Renal cortical epithelial cell (primary cell): ENCODE results near the gene PPP1R13B. TPM values are rescaled to one million over a fixed set of nuclear protein-coding genes. Genes with fewer than 3 reads are reported as not detected.

Experiments
- DNase-seq: peaks from one replicate; pipeline ENCODE4 v3.0.0-alpha.2; 2011; ENCODE audit warnings: low read depth
- total RNA-seq: library from RNA; depleted of rRNA; stranded (reverse); fragments of >200 nt; gene quantifications from 2 replicates; pipeline ENCODE4 v1.2.3, GENCODE V29; 2014

Gene PPP1R13B
- total RNA-seq, 1 donor from 2014 or later: 18.5 TPM

DNA sequence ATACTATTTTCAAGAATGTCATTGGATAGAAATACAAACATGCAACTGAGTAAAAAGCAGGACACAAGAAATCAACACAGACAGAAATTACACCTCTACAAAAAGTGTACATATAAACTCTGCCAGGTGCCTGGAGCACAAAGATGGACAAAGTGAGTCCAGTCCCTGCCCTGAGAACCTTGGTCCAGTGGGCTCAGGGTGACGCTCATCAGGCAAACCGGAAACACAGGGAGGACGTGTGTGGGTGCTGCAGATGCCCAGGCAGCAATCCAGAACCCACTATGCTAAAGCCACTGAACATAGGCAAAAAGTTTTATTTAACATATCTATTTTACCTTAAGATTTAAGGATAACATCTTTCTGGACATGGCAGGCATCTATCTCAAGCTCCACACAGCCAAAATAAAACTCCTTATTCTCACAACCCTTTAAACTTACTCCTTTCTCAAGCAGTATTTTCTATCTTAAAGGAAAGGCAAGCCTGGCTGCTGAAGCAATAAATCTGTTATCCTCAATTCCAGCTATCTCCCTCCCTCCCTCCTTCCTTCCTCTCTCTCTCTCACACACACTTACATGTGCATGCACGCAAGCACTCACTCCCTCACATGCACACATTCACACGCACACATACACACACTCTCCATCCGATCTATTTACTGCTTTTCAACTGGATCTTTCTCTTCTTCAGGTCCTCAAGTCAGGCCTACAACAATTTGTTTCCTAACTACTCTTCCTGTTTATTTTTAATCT lies 10.2 kb downstream of the PPP1R13B start:
- no peak for DNase-seq

DNA sequence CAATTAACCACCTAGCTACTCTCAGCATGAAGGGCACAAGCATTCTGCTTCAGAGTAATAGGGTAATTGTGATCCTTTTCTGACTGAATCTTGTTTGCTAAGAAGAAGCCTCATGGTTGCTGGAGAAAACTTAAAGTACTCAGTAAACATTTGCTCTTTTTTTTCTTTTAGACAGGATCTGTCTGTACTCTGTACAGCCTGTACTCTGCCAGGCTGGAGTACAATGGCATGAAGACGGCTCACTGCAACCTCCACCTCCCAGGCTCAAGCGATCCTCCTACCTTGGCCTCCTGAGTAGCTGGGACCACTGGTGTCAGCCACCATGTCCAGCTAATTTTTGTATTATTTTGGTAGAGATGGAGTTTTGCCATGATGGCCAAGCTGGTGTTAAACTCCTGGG lies 12.4 kb downstream of the PPP1R13B start:
- no peak for DNase-seq

DNA sequence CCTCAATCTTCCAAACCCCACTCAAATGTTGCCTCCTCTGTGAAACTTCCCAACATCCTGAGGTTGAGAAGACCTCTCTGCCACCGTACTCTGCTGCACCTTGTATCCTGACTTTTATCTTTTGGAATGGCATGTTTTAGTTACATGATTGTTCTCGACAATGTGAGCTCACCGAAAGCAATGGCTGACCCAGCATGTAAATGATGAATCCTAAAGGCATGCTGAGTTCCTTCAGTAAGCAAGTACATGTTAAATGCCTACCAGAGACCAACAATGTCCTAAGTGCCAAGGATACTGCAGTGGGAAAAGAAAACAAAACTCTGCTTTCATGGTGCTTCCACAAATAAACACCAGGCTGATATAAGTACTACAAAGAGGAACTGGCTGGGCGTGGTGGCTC lies 13.7 kb downstream of the PPP1R13B start:
- no peak for DNase-seq

DNA sequence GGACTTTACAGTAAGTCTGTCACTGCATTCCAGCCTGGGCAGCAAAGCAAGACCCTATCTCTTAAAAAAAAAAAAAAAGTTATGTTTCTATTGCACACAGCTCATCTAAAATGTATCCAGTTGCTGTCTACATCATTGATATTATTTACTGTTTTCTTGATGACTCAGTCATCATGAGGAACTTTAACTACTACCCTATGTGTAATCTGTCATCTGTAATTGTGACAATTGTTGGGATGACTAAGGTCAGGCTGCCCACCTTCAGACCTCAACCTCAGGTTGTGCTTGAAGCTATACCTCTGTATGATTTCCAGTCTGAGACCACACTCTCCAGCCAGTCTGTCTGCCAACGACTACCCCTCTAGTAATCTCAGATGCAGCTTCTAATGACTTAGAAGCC lies 15.3 kb downstream of the PPP1R13B start:
- no peak for DNase-seq

DNA sequence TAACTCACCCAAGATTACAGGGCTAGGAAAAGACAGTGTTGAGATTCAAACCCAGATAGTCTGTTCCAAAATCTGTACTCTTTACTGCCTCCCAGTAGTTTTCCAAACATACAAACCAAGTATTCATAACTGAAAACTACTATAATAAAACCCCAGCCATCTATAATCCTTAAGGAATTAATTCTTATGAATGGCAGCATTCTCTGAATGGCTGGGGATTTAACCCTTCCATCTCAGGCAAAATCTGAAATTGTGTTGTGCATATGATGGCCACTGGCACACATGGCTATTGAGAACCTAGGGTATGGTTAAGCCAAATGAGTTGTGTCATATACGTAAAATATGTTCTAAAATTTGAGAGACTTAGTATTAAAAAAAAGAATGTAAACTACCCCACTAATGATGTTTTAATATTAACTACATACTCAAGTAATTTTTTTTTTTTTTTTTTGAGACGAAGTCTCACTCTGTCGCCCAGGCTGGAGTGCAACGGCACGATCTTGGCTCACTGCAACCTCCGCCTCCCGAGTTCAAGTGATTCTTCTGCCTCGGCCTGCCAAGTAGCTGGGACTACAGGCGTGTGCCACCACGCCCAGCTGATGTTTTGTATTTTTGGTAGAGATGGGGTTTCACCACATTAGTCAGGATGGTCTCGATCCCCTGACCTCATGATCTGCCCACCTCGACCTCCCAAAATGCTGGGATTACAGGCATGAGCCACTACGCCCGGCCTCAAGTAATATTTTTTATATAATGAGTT lies 16.7 kb downstream of the PPP1R13B start:
- no peak for DNase-seq

DNA sequence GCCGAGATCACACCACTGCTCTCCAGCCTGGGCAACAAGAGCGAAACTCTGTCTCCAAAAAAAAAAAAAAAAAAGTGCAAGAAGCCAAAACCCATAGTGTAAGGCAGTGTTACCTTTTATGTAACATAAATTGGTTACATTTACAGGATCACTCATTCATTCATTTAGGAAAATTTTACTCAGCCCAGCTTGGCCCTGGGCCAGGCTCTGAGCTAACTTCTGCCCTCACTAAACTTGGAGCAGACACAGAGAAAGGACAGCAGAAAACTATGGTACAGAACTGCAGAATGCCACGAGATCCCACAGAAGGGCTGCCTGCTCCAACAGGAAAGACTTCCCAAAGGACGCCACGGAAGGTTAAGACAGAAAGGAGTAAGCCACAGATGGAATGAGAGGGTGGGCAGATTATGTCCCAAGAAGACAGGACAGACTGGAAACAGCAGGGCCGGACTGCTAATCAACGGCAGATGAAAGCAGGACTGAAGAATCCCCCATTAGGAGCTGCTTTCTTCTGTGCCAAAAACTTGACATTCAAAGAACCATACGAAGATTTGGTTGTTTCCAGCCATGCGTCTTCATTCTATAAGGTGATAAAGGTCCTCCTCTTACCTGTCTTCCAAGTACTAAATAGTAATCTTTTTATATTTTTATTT lies 18.9 kb downstream of the PPP1R13B start:
- DNase-seq: no peak

DNA sequence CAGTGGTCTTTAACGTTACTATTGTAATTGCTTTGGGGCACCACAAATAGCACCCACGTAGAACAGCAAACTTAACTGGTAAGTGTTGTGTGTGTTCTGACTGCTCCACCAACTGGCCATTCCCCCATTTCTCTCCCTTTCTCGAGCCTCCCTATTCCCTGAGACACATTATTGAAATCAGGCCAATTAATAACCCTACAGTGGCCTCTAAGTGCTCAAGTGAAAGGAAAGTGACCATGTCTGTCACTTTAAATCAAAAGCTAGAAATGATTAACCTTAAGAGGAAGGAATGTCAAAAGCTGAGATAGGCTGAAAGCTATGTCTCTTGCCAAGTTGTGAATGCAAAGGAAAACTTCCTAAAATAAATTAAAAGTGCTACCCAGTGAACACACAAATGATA lies 22.3 kb downstream of the PPP1R13B start:
- DNase-seq: peak; percentile 79

DNA sequence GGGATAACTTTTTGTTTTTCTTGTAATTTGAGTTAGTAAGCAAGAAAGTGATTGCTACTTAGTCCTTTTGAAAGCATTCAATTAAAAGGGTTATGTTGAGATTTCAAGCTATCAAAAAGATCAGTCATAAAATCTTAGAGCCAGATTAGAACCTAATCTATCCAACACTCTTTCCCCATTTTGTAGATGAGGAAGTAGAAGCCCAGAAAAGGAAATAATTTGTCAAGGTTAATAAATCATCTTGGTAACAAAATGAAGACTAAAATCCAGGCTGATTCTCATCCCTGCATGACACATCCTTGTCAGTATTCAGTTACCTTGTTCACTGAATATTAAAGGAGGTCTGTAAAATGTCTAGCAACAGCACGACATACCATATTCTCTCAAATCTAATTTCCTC lies 26.5 kb downstream of the PPP1R13B start:
- no peak for DNase-seq

DNA sequence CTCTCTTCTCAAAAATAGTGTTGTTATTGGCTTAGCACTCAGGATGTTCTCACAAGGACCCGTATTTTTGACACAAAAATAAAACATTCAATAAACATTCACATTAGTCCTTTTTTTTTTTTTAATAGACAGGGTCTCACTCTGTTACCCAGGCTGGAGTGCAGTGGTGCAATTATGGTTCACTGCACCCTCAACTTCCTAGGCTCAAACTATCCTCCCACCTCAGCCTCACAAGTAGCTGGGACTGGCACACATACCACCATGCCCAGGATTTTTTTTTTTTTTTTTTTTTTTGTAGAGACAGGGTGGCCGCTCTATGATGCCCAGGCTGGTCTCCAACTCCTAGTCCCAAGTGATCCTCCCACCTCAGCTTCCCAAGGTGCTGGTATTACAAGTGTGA lies 27.0 kb downstream of the PPP1R13B start:
- DNase-seq: no peak

DNA sequence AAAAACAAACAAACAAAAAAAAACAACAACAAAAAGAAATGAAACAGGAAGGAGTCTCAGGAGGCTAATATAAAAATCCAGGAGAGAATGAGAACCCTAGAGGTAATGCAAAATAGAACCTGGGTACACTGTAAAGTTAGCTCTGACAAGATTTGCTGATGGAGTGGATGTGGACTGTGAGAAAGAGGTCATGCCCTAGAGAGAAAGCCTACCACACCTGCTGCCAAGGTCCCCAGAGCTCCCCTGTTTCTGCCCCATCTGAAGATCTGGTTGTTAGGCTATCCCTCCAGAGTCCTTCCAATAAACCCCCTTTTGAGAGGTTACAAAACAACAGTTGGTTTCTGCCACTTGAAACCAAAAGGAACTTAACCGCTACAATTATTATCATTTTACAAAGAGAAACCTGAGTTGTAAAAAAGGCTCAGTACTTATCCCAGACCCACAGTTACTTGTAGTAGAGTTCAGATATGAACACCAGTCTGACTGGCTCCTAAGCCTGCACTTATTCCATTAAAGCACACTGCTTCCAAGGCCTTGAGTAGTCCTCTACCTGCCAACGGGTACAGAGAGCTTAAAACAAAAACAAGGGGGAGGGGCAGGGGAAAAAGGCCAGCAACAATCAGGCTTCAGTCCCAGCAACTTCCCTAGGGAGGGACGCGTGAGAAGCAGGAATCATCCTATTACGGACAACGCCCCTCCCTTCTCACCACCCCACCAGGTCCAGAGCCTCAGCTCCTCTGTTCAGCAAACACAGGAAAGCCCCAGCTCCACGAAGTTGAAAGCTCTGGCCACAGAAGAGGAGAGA lies 27.7 kb downstream of the PPP1R13B start:
- peak; percentile 42 for DNase-seq

DNA sequence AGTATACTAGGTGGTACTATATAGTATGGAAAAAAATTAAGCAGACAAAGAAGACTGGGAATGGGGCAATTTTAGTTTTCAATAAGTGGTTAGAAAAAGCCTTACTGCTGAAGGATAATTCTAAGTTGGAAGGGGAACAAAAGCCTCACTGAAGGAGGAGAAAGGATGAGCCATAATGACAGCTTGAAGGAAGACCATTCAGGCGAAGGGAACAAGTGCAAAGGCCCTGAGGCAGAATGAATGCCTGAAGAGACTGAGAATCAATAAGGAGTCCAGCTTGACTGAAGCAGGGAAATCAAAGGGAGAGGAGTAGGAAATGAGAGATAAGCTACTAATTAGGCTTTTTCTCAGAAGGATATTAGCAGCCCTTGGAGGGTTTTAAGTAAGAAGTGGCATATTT lies 28.5 kb downstream of the PPP1R13B start:
- no peak for DNase-seq

DNA sequence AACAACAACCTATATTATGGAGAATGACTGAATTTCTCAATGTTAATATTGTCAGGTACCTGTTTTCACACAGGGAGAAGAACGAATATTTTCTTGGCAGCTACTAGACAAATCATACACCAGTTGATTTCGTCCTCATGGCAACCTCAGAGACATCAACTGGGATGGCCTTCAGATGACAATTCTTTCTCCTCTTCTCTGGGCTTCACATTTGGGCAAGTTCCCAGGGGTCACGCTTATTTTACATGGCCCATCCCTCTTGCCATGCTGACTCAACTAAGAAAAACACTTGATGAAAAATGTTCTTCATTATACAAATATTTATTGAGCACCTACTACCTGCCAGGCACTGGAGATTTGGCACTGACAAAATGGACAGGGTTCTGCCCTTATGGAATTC lies 29.0 kb downstream of the PPP1R13B start:
- no peak for DNase-seq

DNA sequence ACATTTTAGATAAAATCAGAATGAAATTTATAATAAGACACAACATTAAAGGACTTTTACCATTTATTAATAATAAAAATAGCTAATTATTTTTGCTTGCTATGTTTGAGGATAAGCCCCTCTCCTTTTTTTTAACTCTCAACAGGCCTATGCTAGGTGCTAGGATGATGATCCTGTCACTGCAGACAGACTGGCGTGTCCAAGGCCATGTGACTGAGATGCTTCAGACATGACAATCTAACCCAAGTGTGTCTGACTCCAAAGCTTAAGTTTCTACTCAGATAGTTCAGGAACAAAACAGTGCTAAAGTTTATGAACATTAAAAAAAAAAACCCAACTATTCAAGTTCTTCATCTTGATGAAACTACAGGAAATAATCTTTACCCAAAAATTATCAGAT lies 29.8 kb downstream of the PPP1R13B start:
- DNase-seq: no peak

DNA sequence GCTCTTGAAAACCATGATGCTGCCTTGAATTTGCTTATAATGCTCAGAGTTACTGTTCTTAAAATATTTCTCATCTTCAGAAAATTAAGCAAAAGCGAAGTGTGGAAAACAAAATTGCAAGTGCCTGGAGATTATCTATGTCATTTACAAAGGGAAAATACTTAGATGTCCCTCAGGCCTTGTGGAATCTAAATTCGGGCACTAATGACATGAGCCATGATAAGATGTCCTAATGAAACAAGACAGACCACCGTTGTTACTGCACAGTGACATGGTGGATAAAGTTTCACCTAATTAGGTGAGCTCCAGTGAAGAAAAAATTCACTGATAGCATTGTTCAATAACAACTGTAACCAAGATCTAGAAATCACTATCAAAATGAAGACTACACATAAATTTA lies 30.4 kb downstream of the PPP1R13B start:
- no peak for DNase-seq

DNA sequence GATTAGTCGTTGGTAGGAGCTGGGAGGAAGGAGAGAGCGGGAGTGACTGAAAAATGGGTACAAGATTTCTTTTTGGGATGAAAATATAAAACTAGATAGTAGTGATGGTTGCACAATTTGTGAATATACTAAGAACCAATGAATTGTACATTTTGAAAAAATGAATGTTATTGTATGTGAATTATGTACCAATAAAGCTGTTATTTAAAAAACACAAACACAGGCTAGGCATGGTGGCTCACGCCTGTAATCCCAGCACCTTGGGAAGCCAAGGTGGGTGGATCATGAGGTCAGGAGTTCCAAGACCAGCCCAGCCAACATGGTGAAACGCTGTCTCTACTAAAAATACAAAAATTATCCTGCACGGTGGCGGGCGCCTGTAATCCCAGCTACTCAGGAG lies 32.1 kb downstream of the PPP1R13B start:
- DNase-seq: no peak

DNA sequence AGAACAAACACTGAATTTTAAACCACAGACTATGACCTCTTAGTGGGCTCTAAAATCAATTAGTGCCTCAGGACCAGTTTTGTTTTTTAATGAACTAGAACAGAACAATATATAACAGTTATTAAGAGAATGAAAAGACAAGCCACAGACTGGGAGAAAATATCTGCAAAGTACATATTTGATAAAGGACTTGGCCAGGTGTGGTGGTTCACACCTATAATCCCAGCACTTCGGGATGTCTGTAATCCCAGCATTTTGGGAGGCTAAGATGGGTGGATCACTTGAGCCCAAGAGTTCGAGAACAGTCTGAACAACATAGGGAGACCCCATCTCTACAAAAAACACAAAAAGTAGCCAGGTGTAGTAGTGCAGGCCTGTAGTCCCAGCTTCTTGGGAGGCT lies 36.2 kb downstream of the PPP1R13B start:
- no peak for DNase-seq

DNA sequence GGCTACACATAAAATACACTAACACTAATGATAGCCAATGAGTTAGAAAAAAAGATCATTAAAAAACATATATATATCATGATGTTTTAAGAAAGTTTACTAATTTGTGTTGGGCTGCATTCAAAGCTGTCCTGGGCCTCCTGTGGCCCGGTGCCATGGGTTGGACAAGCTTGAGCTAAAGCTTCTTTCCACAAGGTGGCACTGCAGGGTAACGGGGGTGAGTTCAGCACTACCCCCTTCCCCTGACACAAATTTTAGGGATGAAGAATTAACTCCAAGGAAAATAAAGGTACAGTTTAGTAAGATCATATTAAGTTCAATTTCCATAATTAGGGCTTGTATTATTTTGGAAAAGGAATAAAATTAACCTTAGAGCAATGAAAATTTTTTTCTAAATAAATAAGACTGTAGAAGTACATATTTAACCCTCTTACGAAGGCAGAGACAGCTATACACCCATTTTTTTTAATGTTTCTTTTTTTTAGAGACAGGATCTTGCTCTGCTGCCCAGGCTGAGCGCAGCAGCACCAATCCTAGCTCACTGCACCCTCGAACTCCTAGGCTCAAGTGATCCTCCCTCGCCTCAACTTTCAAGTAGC lies 38.9 kb downstream of the PPP1R13B start:
- peak; percentile 57 for DNase-seq

DNA sequence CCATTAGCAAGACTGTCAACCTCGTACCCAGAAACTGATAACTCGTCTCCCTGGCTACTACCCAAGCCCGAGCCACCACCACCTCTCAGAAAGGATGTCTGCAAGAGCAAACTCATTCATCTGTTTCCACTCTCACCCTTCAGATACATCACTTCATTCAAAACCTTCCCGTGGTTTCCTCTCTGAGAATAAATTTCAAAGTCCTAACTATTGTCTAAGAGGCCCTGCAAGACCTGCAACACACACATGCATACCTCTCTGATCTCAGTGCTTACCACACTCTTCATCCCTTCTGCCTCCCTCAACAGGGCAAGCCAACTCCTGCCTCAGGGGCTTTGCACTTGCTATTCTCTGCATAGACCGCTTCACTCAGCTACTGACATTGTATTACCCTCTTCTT lies 40.6 kb downstream of the PPP1R13B start:
- no peak for DNase-seq

DNA sequence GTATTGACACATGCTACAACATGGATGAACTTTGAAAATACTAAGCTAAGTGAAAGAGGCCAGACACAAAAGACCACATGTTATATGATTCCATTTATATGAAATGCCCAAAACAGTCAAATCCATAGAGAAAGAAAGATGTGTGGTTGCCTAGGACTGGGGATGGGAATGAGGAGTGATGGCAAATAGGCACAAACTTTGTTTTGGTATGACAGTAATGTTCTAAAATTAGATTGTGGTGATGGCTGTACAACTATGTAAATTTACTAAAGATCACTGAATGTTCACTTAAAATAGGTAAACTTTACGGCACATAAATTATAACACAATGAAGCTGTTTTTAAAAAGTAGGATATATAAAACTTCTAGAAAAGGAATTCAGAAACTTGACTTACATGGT lies 41.7 kb downstream of the PPP1R13B start:
- no peak for DNase-seq

DNA sequence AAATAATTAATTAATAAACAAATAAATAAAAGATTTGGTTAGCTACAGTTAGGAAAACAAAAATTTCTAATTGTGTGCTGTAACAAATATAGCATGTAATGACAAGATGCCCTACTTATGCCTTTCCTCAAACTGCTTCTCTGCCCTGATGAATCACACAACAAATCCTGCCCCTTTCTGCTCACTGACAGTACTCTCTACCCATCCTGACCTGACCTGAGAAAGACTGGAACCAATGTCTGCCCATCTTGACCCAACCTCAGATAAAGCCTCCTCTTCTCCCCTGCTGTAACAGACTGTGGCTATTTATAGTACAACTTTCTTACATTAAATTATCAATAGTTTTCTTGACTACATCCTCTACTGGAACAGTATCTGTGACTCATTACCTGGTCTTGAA lies 43.7 kb downstream of the PPP1R13B start:
- peak; percentile 53 for DNase-seq

DNA sequence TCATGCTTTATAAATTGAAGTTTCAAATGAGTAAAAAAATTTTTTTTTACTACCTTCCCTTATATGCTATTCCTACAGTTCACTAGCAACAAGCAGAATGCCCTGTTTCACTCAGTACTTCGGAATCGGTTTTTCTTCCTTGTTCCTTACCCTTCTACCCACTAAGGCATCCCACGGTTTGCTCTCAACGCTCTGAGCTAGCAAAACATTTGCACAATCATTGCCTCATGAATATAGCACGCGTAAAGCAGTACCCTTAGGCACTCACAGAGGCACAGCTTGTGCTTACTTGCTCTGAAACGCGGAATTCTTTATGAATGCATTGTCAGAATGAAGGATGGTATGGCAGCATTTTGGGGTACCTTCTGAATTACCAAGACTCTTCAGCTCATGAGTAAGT lies 45.0 kb downstream of the PPP1R13B start:
- DNase-seq: peak; percentile 68

DNA sequence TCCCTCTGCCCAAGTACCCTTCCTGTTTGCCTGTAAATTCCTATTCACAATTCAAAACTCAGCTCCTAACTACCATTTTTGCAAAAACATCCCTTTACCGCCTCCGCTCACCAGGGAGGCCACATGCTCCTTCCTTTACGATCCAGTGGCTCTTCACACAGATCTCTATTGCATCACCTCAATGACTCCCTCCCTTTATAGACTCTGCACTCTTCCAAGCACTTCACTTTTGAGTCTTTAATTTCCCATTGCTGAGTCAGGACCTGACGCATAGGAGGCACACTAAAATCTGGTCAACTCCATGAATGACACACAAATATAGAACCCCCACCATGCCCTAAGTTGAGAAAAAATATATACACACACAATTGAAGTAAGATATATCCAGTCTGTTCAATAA lies 45.9 kb downstream of the PPP1R13B start:
- DNase-seq: peak; percentile 95
